GM23248 (cell line): Measurements from ENCODE around the gene PRKAR1B. TPM values are rescaled to one million over a fixed set of nuclear protein-coding genes. Genes with fewer than 3 reads are reported as not detected.

ENCODE experiments used
- DNase-seq: peaks from one replicate; pipeline ENCODE4 v3.0.0-alpha.2; 2015
- H2AFZ ChIP-seq: fragments of 200-600 bp; sonication (generic); 2 replicates; pipeline ENCODE4 v1.6.1; 2016; ENCODE audit warnings: antibody characterized with exemption
- H3F3A ChIP-seq: fragments of 200-600 bp; sonication (generic); 2 replicates; pipeline ENCODE4 v1.6.1; 2016; ENCODE audit warnings: mild to moderate bottlenecking, antibody characterized with exemption, mixed run types; ENCODE audit not compliant: insufficient read depth
- H3K27ac ChIP-seq: fragments of 200-600 bp; sonication (generic); 2 replicates; pipeline ENCODE4 v1.5.1; 2016; ENCODE audit warnings: mild to moderate bottlenecking
- H3K27me3 ChIP-seq: fragments of 200-600 bp; sonication (generic); replicated peaks from 2 replicates; pipeline ENCODE4 v1.6.1; 2016; ENCODE audit warnings: mild to moderate bottlenecking; ENCODE audit not compliant: insufficient read depth
- H3K36me3 ChIP-seq: fragments of 200-600 bp; sonication (generic); 2 replicates; pipeline ENCODE4 v1.6.1; 2016; ENCODE audit warnings: low read depth, mild to moderate bottlenecking
- H3K4me1 ChIP-seq: fragments of 200-600 bp; sonication (generic); 2 replicates; pipeline ENCODE4 v1.6.1; 2016; ENCODE audit warnings: mild to moderate bottlenecking; ENCODE audit not compliant: insufficient read depth
- H3K4me2 ChIP-seq: fragments of 200-600 bp; sonication (generic); one replicate; pipeline ENCODE4 v1.6.1; 2016; ENCODE audit warnings: mild to moderate bottlenecking; ENCODE audit not compliant: unreplicated experiment
- H3K4me3 ChIP-seq: fragments of 200-600 bp; sonication (generic); 2 replicates; pipeline ENCODE4 v1.5.1; 2016; ENCODE audit warnings: mild to moderate bottlenecking
- H3K79me2 ChIP-seq: fragments of 200-600 bp; sonication (generic); 2 replicates; pipeline ENCODE4 v1.6.1; 2016; ENCODE audit warnings: mild to moderate bottlenecking; ENCODE audit not compliant: insufficient read depth
- H3K9ac ChIP-seq: fragments of 200-600 bp; sonication (generic); 2 replicates; pipeline ENCODE4 v1.6.1; 2016; ENCODE audit warnings: mild to moderate bottlenecking
- H3K9me2 ChIP-seq: fragments of 200-600 bp; sonication (generic); 2 replicates; pipeline ENCODE4 v1.6.1; 2016; ENCODE audit warnings: mixed run types, mild to moderate bottlenecking, moderate library complexity; ENCODE audit not compliant: insufficient read depth
- H3K9me3 ChIP-seq: fragments of 200-600 bp; sonication (generic); one replicate; pipeline ENCODE4 v1.6.1; 2017; ENCODE audit warnings: low read depth
- H4K20me1 ChIP-seq: fragments of 200-600 bp; sonication (generic); 2 replicates; pipeline ENCODE4 v1.6.0; 2016; ENCODE audit not compliant: insufficient read depth
- EZH2 ChIP-seq: fragments of 200-600 bp; sonication (generic); IDR thresholded peaks from 2 replicates; pipeline ENCODE4 v1.6.1; 2018; ENCODE audit warnings: antibody characterized with exemption, mild to moderate bottlenecking; ENCODE audit not compliant: insufficient read depth, poor library complexity, severe bottlenecking
- EZH2phosphoT487 ChIP-seq: fragments of 200-600 bp; sonication (generic); IDR thresholded peaks from 2 replicates; pipeline ENCODE4 v1.6.1; 2018; ENCODE audit warnings: antibody characterized with exemption, moderate library complexity, mild to moderate bottlenecking, low read depth; ENCODE audit not compliant: insufficient read depth
- WGBS, 2 experiments: methylation state at CpG; one replicate each; pipeline ENCODE4 v1.1.6; 2015 to 2017; ENCODE audit warnings: low lambda C conversion rate in 2 of 2, low coverage in 1 of 2; ENCODE audit errors: missing lambda C conversion rate in 2 of 2; 5-methylcytosine and 5-hydroxymethylcytosine counted together
- in situ Hi-C: fragments of 300-500 bp; cut with MboI; formaldehyde crosslinking; loops from 2 replicates; pipeline ENCODE4 v1.15.0; 2020
- polyA plus RNA-seq: library from polyadenylated mRNA; unstranded; fragments of >200 nt; fragmentation: Nextera tagmentation; extraction: Ambion mirVana; gene quantifications from 2 replicates; pipeline ENCODE4 v1.2.1, GENCODE V29; 2016
- total RNA-seq: library from RNA; depleted of rRNA; stranded (reverse); fragments of >200 nt; shearing (Covaris generic); gene quantifications from 2 replicates; pipeline ENCODE4 v1.2.3, GENCODE V29; 2014

The PRKAR1B gene
- total and polyA plus RNA-seq, 2 experiments from 2014 or later: 10.2 to 12.9 TPM

- in situ Hi-C loops: no loop called here
- H3K4me2 ChIP-seq: no peak overlapping the region
- H3K9me2 ChIP-seq: no peaks in the 10 kb centered on the region
- no peak for DNase-seq
- 92 to 93% methylated on average over 12 of the region's 12 CpGs for WGBS, 2 experiments
- H3K79me2 ChIP-seq: no peaks in the 10 kb centered on the region
- H3K9ac ChIP-seq: no peak overlapping the region
- H2AFZ ChIP-seq: no peak overlapping the region
- no peaks in the 10 kb centered on the region for H3K4me1 ChIP-seq
- H3F3A ChIP-seq: no peaks in the 10 kb centered on the region
- no peak for TF ChIP-seq EZH2
- no peak for TF ChIP-seq EZH2phosphoT487
- no peak overlapping the region for H3K27ac ChIP-seq
- H3K27me3 ChIP-seq: no peaks in the 10 kb centered on the region
- H3K36me3 ChIP-seq: no peaks in the 10 kb centered on the region
- no peak overlapping the region for H3K4me3 ChIP-seq
- no peaks in the 10 kb centered on the region for H3K9me3 ChIP-seq
- no peaks in the 10 kb centered on the region for H4K20me1 ChIP-seq
These were observed 93.6 kb downstream of the PRKAR1B start for GRCh38 chr7:633381-634018.

GRCh38 chr7:632831-633210, 94.3 kb downstream of the PRKAR1B start:
- H3F3A ChIP-seq: no peaks in the 10 kb centered on the region
- in situ Hi-C loops: no loop called here
- no peaks in the 10 kb centered on the region for H3K9me3 ChIP-seq
- DNase-seq: no peak
- H3K4me2 ChIP-seq: no peak overlapping the region
- H3K79me2 ChIP-seq: no peaks in the 10 kb centered on the region
- no peaks in the 10 kb centered on the region for H3K4me1 ChIP-seq
- no peak overlapping the region for H2AFZ ChIP-seq
- no peaks in the 10 kb centered on the region for H4K20me1 ChIP-seq
- H3K9me2 ChIP-seq: no peaks in the 10 kb centered on the region
- H3K4me3 ChIP-seq: no peak overlapping the region
- H3K27ac ChIP-seq: no peak overlapping the region
- H3K27me3 ChIP-seq: no peaks in the 10 kb centered on the region
- 81 to 83% methylated on average over 19 to 23 of the region's 23 CpGs for WGBS, 2 experiments
- no peak overlapping the region for H3K9ac ChIP-seq
- TF ChIP-seq EZH2 (no peak), EZH2phosphoT487 (no peak)
- no peaks in the 10 kb centered on the region for H3K36me3 ChIP-seq

- 88 to 89% methylated on average over 39 of the region's 39 CpGs for WGBS, 2 experiments
- in situ Hi-C loops: no loop called here
These were observed 94.9 kb downstream of the PRKAR1B start for GRCh38 chr7:631964-632830.

GRCh38 chr7:631291-631711, 95.8 kb downstream of the PRKAR1B start:
- Histone ChIP-seq H3K4me1 (no peaks in the 10 kb centered on the region), H3K27ac (no peak overlapping the region), H3K9me2 (no peaks in the 10 kb centered on the region), H3K27me3 (no peaks in the 10 kb centered on the region), H2AFZ (no peak overlapping the region), H3F3A (no peaks in the 10 kb centered on the region), H3K36me3 (no peaks in the 10 kb centered on the region), H3K4me2 (no peak overlapping the region), H3K9me3 (no peaks in the 10 kb centered on the region), H4K20me1 (no peaks in the 10 kb centered on the region), H3K4me3 (no peak overlapping the region), H3K79me2 (no peaks in the 10 kb centered on the region), H3K9ac (no peak overlapping the region)
- no peak for DNase-seq
- 85 to 88% methylated on average over 16 to 17 of the region's 17 CpGs for WGBS, 2 experiments
- TF ChIP-seq EZH2: no peak
- TF ChIP-seq EZH2phosphoT487: no peak
- in situ Hi-C loops: no loop called here

More at GRCh38 chr7:631964-632830, 94.9 kb downstream of the PRKAR1B start:
- no peaks in the 10 kb centered on the region for H3K9me3 ChIP-seq
- no peaks in the 10 kb centered on the region for H3K9me2 ChIP-seq
- H2AFZ ChIP-seq: no peak overlapping the region
- H3K27ac ChIP-seq: no peak overlapping the region
- H3K4me1 ChIP-seq: no peaks in the 10 kb centered on the region
- H3K27me3 ChIP-seq: no peaks in the 10 kb centered on the region
- H3F3A ChIP-seq: no peaks in the 10 kb centered on the region
- DNase-seq: no peak
- no peaks in the 10 kb centered on the region for H4K20me1 ChIP-seq
- no peaks in the 10 kb centered on the region for H3K36me3 ChIP-seq
- no peaks in the 10 kb centered on the region for H3K79me2 ChIP-seq
- no peak overlapping the region for H3K9ac ChIP-seq
- no peak for TF ChIP-seq EZH2
- TF ChIP-seq EZH2phosphoT487: no peak
- H3K4me3 ChIP-seq: no peak overlapping the region
- no peak overlapping the region for H3K4me2 ChIP-seq
